GM12801 (cell line): ENCODE results near the gene SLC44A3.

ENCODE experiments used
- TF ChIP-seq, protein P1 (sequence below): IDR thresholded peaks from one replicate; pipeline ENCODE4 v1.5.1; 2011; ENCODE audit warnings: control low read depth; ENCODE audit not compliant: insufficient read length; ENCODE audit errors: extremely low read depth

SLC44A3 gene

DNA sequence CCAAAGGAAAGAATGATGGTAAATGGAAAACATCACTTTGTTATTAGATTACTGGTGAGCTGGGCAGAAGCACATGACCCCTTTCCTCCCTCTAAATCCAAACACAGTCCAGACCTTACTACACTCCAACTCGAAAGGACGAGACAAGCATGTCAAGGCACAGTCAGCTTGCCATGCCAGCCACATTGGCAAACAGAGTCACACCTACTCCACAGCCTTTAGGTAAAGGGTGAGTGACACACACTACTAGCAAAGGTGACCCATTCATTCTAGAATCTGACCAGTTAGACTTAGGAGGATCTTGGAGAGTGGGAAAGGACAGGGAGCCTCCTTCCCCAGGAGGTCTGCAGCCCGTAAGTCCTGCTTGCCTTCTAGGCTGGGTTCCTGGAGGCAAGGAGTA lies 3.0 kb downstream of the SLC44A3 start:
- TF ChIP-seq, protein P1, sequence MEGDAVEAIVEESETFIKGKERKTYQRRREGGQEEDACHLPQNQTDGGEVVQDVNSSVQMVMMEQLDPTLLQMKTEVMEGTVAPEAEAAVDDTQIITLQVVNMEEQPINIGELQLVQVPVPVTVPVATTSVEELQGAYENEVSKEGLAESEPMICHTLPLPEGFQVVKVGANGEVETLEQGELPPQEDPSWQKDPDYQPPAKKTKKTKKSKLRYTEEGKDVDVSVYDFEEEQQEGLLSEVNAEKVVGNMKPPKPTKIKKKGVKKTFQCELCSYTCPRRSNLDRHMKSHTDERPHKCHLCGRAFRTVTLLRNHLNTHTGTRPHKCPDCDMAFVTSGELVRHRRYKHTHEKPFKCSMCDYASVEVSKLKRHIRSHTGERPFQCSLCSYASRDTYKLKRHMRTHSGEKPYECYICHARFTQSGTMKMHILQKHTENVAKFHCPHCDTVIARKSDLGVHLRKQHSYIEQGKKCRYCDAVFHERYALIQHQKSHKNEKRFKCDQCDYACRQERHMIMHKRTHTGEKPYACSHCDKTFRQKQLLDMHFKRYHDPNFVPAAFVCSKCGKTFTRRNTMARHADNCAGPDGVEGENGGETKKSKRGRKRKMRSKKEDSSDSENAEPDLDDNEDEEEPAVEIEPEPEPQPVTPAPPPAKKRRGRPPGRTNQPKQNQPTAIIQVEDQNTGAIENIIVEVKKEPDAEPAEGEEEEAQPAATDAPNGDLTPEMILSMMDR = no peak

DNA sequence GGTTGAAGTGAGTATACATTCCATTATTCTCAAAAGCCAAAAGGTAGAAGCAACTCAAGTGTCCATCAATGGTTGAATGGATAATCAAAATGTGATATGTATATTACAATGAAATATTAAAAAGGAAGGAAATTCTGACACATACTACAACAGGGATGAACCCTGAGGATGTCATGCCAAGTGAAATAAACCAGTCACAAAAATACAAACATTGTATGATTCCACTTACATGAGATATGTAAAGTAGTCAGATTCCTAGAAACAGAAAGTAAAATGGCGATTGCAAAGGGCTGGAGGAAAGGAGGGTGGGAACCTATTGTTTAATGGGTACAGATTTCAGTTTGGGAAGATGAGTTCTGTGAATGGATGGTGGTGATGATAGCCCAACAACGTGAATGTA lies 5.8 kb downstream of the SLC44A3 start:
- TF ChIP-seq, protein P1 = no peak

DNA sequence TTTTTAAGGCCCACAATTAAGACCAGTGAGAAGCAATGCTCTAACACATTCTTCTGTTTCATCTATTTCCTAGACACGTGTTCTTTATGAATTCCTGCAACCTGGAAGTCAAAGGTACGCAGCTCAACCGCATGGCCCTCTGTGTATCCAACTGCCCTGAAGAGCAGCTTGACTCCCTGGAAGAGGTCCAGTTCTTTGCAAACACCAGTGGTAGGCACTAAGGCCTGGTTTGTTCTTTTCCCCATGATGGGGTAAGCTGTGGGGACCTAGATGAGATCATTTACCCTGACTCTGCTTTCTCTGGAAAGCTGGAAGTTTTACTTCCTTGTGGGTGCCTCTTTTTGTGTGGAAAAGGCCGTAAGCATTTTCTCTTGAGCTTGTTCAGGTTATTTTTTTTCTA lies 7.3 kb downstream of the SLC44A3 start:
- TF ChIP-seq, protein P1 = no peak

DNA sequence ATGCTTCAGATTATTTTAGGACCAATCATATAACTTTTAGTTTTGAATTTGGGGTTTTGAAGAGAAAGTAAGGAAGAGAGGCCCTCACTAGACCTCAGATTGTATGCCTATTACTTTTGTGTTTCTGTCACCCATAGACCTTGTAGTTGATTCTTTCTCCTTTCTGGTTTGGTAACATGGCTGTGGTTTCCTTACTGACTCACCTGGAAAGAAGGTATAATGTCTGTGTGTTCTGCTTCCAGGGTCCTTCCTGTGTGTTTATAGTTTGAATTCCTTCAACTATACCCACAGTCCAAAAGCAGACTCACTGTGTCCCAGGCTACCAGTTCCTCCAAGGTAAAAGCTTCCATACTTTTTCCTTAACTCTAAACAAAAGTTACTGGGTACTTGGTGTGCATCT lies 8.1 kb downstream of the SLC44A3 start:
- TF ChIP-seq, protein P1 = no peak

DNA sequence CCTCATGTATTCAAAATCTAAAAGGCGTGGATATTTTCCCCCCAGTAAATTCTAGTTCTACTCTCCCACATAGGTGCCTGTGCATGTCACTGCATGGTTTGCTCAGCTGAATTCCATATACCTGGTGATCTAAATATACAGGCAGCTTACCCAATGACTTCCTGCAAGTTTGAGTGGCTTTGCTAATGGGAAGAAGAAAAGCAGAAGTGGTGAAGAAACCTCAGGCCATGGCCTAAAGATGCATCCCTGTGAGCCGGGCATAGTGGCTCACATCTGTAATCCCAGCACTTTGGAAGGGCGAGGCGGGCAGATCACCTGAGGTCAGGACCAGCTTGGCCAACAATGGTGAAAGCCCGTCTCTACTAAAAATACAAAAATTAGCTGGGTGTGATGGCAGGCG lies 11.5 kb downstream of the SLC44A3 start:
- TF ChIP-seq, protein P1 = no peak

DNA sequence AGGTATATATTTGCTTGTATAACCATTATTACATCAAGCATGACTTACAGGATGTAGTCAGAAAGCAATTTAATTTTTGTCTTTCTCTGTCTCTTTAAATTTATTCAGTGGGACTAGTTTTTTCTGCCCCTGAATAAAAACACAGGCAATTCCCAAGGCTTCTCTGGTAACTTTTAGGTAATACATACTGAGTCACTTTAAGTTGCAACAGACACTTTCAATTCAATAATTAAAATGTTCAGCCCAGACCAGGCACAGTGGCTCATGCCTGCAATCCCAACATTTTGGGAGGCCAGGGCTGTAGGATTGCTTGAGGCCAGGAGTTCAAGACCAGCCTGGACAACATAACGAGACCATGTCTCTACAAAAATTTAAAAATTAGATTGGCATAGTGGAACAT lies 12.3 kb downstream of the SLC44A3 start:
- TF ChIP-seq, protein P1 = no peak

DNA sequence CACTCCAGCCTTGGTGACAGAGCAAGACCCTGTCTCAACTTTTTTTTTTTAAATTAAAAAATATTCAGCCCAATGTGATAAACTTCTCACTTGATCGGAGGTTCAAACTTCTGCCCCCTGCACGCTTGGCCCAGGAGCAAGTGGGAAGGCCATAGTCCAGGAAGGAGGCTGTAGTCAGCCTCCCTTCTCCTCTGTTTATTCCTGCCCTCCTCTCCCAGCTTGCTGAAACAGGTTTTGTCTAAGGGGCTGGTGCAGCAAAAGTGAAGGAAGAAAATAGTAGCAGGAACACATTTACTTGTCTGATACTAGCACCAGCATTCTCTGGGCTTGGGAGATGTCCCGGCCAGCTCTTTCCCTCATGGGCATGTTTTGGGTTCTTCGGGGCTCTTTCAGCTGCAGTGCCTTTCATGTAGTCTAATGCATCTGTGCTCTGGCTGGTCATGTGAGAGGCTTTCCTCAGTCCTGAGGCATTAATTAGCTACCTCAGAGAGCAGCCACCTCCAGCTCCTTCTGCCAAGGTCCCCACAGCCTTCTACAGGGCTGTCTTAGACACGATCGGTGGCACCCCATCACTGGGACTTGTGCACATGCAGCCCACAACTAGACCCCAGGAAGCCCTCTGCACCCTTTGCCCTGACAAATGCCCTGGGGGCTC lies 12.9 kb downstream of the SLC44A3 start:
- TF ChIP-seq, protein P1 = no peak
